GM21737 (cell line): ENCODE data around the gene PAX5.

Experiments used
- ATAC-seq: cut with Tn5 transposase; IDR thresholded peaks from one replicate; pipeline ENCODE4 v1.9.1; 2021; ENCODE audit warnings: mild to moderate bottlenecking, moderate library complexity; ENCODE audit not compliant: unreplicated experiment

The PAX5 gene

DNA sequence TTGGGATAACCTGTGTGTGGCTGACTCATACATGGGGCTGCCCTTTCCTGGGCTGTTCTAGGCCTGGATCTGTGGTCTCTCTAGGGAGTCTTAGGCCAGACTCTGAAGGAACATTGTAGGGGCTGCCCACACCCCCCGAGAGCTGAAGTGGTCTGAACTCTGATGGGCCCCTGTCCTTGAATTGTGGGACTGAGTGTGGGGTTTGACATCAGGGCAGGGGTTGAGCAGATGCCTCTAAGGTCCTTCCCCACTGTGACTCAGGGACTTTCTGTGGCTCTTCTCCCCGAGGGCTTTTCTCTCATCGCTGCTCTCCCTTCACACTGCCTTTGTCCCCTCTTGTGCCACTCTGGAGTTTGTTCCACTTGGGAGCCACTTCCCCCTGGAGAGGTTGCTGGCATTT lies 246.4 kb downstream of the PAX5 start:
- ATAC-seq: no peak
